Renal cortex interstitium (tissue), 11 donors: ENCODE measurements around the gene MAGI2. TPM values are rescaled to one million over a fixed set of nuclear protein-coding genes. Genes with fewer than 3 reads are reported as not detected.

Source experiments
- DNase-seq, 11 donors: peaks; one replicate each; pipeline ENCODE4 v3.0.0-alpha.2; 2013; ENCODE audit warnings: low read depth in 9 of 11, low spot score in 4 of 11; ENCODE audit errors: extremely low read depth in 1 of 11
- polyA plus RNA-seq, 3 donors: library from polyadenylated mRNA; unstranded; fragments of 120-200 nt; gene quantifications; one replicate each; pipeline ENCODE4 v1.2.1, GENCODE V29; 2013; ENCODE audit not compliant: insufficient read length in 3 of 3

Gene MAGI2
- polyA plus RNA-seq, 3 donors: 32.0 to 34.5 (median 33.9) TPM

DNA sequence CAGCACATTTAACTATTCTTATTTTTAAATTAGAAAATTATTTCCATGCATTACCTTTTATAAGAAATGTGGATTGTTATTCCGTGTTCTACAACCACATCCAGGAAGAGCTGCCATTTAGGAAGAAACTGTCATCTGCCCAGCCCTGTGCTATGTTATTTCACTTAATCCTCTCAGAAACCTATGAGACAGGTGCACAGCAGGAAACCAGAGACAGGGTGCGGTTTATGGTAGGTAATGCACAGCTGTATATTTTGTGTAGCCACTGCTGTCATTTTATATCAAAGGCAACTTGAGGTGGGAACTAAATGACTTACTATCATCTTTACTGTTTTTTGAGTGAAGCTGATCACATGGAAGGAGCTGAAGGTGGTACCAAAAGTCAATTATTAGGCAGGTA, 232.3 kb downstream of the MAGI2 start:
- no peak for DNase-seq

DNA sequence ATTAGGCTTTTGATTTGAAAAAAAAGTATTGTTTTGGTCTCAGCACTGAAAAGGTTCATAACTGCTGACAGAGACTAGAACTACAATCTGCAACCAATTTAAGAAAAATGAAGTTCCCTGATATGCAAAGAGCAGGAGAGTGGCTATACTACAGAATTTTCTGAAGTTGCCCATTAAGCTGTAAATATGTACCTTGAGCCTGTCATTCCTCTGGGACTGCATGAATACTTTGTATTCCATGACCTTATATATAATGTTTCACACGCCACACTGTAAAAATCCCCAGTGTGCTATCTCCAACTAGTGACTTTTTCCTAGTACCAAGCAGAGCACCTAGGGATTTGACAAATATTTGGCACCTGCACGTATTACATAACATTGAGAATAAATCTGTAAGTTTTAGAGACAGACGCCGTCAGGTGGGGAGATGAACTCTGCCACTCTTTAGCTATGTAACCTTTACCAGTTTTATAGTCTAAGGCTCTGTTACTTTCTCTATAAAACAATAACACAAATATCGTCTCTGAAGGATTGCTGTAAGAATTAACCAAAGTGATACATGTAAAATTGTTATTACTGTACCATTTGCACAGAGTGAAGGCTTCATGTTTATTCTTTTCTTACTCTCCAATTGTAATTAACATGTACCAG, 235.4 kb downstream of the MAGI2 start:
- DNase-seq: no peak

DNA sequence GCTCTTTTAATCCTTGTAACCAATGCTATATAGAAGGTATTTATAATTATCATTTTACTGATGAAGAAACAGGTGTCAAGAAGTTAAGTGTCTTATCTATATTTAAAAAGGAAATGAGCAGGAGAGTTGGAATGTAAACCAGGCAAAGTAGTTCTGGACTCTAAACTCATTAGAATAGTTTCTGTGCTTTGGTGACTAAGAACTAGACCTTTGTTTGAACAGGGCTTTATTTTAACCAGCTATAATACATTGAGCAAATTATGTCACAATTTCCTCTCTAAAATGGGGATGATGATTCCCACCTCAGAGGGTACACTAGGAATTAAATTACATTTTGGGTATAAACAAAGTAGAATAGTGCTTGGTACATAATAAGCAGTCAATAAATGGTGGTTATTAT, 236.0 kb downstream of the MAGI2 start:
- no peak for DNase-seq

DNA sequence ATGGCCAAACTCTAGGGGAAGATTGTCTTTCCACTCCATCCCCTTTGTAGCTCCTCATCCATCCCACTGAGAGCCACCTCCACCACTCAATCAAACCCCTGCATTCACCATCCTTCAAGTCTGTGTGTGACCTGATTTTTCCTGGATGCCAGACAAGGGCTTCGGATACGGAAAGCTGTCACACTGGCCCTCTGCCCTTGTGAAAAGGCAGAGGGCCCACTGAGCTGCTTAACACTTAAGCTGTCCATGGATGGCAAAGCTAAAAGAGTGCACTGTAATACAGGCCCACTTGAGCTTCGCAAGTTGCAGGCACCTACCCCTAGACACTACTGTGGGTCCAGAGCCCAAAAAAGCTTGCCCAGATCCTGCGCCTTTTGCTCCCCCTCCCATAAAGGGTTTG, 237.2 kb downstream of the MAGI2 start:
- no peak for DNase-seq

DNA sequence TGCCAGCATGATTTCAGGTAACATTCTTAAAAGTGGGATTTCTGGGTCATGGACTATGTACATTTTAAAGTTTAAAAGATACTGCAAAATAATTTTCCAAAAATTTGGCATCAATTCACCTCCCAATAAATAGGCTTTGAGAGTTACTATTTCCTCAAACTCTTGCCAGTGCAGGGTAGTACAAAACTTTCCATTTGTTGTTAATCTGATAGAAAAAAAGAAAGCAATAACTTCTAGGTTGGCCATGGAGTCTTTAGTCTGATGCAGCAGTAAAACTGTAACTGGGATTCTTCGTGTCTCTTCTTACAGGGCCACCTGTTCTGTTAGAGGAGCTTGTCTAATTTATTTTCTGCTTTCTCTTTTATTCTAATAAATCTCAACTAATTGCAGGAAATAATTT, 241.1 kb downstream of the MAGI2 start:
- DNase-seq: no peak

DNA sequence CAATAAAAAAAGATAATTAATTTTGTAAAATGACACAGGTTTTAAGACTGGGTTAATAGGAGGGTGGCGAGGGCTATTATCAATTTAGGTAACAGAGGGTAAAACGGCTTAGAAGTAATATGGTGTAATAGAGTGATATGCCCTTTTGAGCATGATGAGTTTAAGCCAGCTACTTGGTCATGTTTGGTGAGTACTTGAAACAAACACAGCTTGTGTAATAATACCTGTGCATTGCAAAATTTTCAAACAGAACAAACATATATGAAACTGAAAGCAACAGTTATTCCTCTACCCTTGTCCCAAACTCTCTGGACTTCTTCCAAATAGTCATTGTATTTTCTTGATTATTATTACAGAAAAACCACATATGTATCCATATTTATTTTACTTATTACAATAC, 241.7 kb downstream of the MAGI2 start:
- DNase-seq: no peak

DNA sequence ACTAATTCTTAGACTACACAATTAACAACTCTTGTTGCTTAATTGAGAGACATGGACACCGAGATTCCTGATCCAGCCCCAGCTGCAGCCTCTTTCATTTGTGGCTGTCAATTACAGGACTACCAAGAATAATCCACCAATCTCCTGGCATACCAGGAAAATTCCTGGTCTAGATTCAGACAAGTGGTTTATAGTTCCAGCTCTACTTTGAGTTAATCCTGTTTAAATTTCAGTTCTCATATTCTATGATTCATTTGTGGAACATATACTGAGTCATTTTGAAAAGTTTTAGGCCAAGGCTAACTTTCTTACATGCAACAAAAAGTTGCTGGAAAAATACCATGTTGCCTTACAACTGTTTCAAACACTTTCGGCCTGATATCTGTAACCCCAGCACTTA, 253.5 kb downstream of the MAGI2 start:
- DNase-seq: no peak

DNA sequence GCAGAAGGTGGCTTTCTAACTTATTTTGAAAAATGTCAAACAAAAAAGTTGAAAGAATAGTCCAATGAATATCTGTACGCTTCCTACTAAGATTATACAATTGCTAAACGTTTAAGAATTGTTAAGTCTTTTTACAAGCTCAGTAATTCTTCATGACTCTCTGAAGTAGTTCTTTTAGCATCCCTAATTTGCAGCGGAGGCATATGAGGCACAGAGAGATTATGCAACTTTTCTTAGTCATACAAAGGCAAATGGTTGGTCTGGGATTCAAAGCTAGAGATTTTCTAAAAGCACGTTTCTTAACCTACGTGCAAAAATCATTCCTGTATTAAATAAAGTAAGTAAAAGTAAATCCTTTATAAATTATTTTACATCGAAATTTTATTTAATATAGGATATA, 254.2 kb downstream of the MAGI2 start:
- DNase-seq: no peak

DNA sequence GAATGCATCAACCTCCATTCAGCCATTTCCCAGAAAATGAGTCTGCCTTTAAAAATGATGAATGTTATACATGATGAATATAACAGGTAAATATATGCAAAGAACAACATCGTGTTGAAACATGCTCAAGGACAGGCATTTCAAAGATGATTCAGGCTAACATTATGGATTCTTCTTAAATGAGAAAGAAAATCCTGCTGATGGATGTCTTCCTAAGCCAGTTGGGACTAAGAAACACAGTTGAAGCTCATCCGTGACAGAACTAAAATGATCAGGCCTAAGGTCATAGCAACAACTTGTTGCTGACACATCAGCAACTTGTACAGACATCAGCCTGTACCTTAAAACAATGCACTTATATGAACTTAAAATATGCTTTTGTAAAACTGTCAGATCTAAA, 267.9 kb downstream of the MAGI2 start:
- no peak for DNase-seq

DNA sequence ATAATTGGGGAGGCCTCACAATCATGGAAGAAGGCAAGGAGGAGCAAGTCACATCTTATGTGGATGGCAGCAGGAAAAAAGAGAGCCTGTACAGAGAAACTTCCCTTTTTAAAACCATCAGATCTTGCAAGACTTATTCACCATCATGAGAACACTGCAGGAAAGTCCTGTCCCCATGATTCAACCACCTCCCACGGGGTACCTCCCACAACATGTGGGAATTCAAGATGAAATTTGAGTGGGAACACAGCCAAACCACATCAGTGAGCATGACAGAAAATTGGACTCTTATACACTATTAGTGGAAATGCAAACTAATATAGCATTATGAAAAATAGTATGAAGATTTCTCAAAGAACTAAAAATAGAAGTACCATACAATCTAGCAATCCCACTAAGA, 271.2 kb downstream of the MAGI2 start:
- no peak for DNase-seq

DNA sequence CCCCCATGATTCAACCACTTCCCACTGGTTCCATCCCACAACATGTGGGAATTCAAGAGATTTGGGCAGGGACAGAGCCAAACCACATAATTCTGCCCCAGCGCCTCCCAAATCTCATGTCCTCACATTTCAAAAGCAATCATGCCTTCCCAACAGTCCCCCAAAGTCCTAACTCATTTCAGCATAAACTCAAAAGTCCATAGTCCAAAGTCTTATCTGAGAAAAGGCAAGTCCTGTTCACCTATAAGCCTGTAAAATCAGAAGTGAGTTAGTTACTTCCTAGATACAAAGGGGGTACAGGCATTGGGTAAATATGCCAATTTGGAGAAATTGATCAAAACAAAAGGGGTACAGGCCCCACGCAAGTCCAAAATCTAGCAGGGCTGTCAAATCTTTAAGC, 272.9 kb downstream of the MAGI2 start:
- no peak for DNase-seq

DNA sequence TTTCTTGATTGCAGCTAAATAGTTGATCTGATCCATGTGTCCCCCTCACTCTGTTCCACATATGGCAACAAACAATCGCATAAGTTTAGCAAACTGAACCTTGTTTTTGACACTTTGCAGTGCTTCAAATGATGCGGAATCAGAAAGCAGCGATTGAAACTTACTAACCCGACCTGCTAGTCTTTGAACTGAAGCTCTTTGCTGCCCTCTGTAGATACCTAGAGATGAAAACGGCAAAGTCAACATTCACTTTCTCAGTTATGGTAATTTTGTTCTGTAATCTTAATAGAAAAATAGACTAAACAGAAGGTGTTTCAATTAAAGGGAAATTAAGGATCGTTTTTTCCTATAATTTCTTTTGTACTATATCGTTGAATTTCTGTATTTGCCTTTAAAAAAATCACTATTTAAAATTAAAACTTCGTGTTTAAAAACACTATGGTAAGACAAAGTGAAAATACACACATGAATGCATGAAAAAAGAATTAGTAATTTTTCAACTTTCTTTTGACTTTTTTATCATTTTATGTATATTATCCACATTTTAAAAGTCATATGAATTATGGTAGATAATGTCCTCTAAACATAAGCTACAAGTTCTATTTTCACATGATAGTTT, 276.5 kb downstream of the MAGI2 start:
- DNase-seq: peak; percentile 14 to 54 (median 23)

DNA sequence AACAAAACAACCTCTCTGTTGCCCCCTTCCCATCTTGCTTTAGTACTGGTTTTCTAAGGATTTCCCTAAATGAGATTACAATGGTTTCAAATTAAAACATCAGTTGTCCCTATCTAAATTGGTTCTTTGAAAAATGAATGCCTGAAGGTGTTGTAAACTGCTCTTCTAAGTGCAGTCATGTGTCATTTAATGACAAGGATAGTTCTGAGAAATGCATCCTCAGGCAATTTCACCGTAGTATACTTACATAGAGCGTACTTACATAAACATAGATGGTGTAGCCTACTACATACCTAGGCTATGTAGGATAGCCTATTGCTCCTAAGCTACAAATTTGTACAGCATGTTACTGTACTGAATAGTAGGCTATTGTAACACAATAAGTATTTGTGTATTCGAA, 278.1 kb downstream of the MAGI2 start:
- no peak for DNase-seq

DNA sequence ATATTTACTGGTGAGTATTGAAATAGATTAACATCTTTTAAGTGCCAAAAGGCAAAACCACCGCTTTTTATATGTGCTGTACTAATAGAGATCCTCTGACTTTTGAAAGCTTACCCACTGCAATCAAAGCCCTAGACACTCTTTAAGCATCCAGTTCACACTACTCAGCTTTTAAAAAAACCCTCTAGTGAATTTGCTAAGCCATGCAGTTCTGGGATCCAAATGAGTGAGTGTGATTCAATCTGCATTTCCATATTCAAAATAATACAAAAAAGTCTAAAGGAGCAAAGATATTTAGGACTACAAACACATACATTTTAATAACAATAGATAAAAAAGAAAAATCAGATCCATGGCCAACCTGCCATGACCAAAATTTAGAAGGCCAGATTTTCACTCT, 288.2 kb downstream of the MAGI2 start:
- no peak for DNase-seq

DNA sequence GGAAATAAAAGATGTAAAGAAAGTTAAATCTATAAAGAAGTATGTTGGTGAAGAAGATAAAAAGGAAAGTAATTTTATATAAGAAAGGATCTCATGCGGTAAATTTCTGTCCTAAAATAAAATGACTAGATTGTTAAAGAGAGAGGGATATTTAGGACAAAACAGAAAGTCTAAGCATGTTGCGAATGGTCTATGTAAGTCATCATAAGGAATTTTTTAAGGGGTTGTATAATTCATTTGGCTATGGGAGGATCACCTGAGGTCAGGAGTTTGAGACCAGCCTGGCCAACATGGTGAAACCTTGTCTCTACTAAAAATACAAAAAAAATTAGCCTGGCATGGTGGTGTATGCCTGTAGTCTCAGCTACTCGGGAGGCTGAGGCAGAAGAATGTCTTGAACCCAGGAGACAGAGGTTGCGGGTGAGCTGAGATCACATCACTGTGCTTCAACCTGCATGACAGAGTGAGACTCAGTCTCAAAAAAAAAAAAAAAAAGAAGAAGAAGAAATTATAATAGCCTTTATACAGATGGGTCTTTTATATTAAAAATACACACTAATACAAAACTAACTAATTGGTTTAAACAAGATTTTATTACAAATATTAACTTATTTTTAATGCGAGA, 294.3 kb downstream of the MAGI2 start:
- no peak for DNase-seq

DNA sequence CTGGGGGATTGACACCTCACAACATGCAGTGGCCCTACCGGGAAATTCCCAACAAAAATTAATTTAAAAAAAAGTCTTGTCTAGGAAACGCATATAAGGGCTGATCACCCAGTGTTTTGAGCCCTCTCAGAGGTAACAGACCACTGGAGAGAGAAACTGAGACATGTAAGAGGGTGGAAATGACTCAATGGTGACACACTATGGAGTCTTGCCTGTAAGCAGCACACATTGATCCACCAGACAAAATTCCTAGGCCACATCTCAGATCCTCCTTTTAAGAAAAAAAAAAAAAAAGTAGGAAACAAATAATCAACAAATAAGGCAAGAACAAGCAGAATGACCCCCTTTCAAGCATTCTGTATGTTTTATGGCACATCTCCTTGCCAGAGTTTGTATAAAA, 296.2 kb downstream of the MAGI2 start:
- no peak for DNase-seq

DNA sequence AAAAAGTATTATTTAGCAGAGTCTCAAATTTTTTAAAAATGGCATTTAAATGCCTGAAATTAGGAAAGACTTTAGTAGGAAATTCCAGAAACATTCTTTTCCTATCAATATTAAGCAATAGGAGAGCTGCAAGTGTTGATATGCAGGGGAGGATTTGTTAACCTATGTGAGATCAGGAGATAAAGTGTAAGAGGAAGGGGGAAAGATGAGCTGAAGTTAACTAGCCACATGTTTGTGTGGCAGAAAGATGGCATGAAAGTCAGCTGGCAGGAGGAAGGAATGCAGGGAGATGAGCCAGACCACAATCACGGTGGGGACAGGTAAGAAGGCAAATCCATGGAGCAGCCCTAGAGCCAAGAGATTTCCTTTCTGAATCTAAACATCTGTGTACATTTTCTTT, 303.6 kb downstream of the MAGI2 start:
- no peak for DNase-seq

DNA sequence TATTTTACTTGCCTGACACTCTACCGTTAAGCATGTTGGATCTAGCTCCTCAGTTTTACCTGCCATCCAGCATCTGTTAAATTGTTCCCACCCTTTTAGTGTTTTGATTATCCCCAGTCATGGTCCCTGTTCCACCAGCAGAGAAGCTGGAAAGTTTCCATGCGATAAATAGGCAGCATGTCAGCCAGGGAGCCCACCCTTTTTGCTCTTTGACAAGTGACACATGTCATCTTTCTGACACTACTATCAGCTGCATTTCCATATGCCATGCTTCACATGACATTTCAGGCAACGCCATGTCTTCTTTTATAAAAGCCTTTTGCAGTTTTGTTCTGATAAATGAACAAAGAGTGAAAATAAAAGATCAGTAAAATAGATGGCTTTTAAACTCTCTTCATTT, 310.8 kb downstream of the MAGI2 start:
- DNase-seq: no peak

DNA sequence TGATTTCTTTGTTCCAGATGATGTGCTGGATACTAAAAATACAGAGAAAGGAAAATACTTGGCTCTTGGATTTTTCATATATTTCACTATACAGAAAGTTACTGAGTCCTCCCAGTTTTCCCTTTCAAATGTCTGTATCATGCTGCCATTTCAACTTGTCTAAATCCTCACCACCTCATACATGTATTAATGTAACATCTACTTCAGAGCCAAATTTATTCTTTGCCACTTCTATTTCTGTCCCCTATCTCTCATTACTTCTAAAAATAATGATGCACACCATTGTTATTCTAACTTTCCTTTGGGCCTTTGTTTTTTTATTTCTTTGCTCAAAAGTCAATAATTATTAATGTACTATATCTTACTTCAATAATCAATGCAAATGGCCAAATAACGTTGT, 312.2 kb downstream of the MAGI2 start:
- DNase-seq: no peak

DNA sequence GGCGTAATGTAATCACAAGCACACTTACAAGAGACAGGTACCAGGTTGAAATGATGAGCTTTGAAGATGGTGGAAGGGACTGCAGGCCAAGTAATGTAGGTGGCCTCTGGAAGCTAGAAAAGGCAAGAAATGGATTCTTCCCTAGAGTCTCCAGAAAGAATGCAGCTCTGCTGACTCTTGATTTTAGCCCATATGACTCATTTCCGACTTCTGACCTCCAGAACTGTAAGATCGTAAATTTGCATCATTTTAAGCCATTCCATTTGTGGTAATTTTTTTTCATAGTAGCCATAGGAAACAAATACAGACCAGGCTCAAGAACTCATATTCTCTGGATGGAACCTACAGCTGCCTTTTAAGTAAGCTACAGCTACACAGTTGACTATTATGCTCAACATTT, 315.5 kb downstream of the MAGI2 start:
- no peak for DNase-seq
